Stomach (tissue), 9 donors: ENCODE results near the gene ESR2. TPM values are rescaled to one million over a fixed set of nuclear protein-coding genes. Genes with fewer than 3 reads are reported as not detected.

ENCODE experiments used
- DNase-seq, 2 donors: peaks; one replicate each; pipeline versions ENCODE4 v3.0.0 to v3.0.0-alpha.2; 2013 to 2019
- H3K27ac ChIP-seq, 5 donors: fragments of 200-600 bp in 4 of 5; sonication (generic) in 4 of 5; one replicate each; pipeline ENCODE4 v1.5.1; 2013 to 2019; ENCODE audit warnings: mild to moderate bottlenecking in 1 of 5, moderate library complexity in 1 of 5
- H3K27me3 ChIP-seq, 3 donors: fragments of 200-600 bp; sonication (generic); one replicate each; pipeline ENCODE4 v1.5.1; 2017 to 2019; ENCODE audit warnings: mixed run types in 1 of 3
- H3K36me3 ChIP-seq, 4 donors: fragments of 200-600 bp; sonication (generic); 1 replicate in 3 of 4; 2 replicates in 1 of 4; pipeline ENCODE4 v1.5.1; 2016 to 2019
- H3K4me1 ChIP-seq, 4 donors: fragments of 200-600 bp; sonication (generic); one replicate each; pipeline ENCODE4 v1.5.1; 2016 to 2019
- H3K4me3 ChIP-seq, 4 donors: fragments of 200-600 bp; sonication (generic) in 3 of 4; one replicate each; pipeline ENCODE4 v1.5.1; 2016 to 2019; ENCODE audit warnings: mild to moderate bottlenecking in 1 of 4
- H3K9me3 ChIP-seq, 4 donors: fragments of 200-600 bp; sonication (generic); one replicate each; pipeline ENCODE4 v1.5.1; 2016 to 2019
- EP300 ChIP-seq: sonication (generic); formaldehyde crosslinking; IDR thresholded peaks from one replicate; pipeline ENCODE4 v1.6.1; 2017; ENCODE audit warnings: antibody characterized with exemption
- POLR2A ChIP-seq, 4 donors: fragments of 450-650 bp; IDR thresholded peaks; one replicate each; pipeline ENCODE4 v1.6.1; 2016; ENCODE audit warnings: antibody characterized with exemption in 4 of 4, control low read depth in 2 of 4, mild to moderate bottlenecking in 1 of 4, moderate library complexity in 1 of 4
- POLR2AphosphoS5 ChIP-seq, 3 donors: sonication (generic); formaldehyde crosslinking; IDR thresholded peaks; one replicate each; pipeline ENCODE4 v1.6.1; 2016; ENCODE audit warnings: antibody characterized with exemption in 3 of 3
- WGBS, 5 donors: extraction: QIAGEN DNeasy Blood & Tissue Kit in 3 of 5; methylation state at CpG; one replicate each; pipeline versions ENCODE4 v1.1.5 to v1.1.7; 2013 to 2018; 5-methylcytosine and 5-hydroxymethylcytosine counted together
- intact Hi-C: fragments of 100-400 bp; cut with DNase I; formaldehyde crosslinking; loops from one replicate; pipeline ENCODE4 v1.15.1; 2023; ENCODE audit warnings: low total_unique reads
- polyA plus RNA-seq, 3 donors: library from polyadenylated mRNA; stranded (reverse); fragments of 200-250 nt; gene quantifications; one replicate each; pipeline ENCODE4 v1.2.3, GENCODE V29; 2013
- total RNA-seq, 5 donors: library from RNA; depleted of rRNA; stranded (reverse); fragments of >200 nt; gene quantifications; one replicate each; pipeline versions ENCODE4 v1.1.0 to v1.2.3, GENCODE V29; 2014 to 2016
- TF ChIP-seq, protein P1 (sequence below), 7 experiments: fragments of 450-650 bp in 4 of 7; fragments of 200-600 bp in 3 of 7; sonication (generic) in 3 of 7; IDR thresholded peaks; one replicate each; pipeline ENCODE4 v1.5.1; 2016 to 2019; ENCODE audit warnings: antibody characterized with exemption in 7 of 7, control low read depth in 2 of 7, mild to moderate bottlenecking in 1 of 7
- donor health status: healthy with polysubstance abuse.
- donor health status: Bipolar disorder and iron deficiency.
- donor health status: healthy.

The ESR2 gene
- total and polyA plus RNA-seq, 8 donors: 0.08 to 1.3 (median 0.58) TPM; not detected in 5

DNA sequence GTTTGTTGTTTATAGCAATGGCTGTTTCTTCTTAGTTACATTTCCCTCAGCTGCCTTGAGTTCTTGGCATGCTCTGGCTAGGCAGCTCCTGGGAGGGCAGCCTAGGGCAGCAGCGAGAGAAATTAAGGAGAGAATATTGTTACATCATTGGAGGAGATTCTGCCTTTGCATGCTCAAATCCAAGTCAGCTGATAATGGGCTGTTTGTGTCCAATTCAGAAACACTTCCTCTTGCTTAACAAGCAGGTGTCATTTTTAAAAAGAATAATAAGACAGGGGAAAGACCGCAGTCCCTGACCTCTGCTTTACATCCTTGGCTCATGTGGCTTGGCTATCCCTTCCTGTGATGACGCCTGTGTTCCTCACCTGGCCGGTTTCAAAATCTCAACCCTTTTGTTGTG lies 76.9 kb downstream of the ESR2 start:
- no peak overlapping the region for H3K4me3 ChIP-seq

DNA sequence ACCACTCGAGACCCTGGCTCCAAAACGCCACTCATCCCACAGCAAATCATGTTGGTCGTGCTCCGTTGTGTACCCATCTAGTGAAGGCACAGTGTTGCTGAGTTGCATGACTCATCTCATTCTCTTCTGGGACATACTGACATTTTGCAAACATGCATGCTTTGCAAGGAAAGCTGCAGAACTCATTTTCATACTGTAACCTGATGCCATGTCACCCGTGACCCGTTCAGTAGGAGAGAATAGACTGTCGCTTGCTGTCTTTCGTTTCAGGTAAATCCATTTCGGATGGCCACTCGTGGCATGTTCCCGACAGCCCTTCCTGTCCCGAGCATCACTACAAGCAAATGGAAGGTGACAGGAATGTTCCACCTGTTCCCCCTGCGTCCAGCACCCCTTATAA lies 78.2 kb downstream of the ESR2 start:
- DNase-seq: no peak
- no peaks in the 10 kb centered on the region for H3K27me3 ChIP-seq
- H3K36me3 ChIP-seq: peaks cover 51 to 97% (median 94%) of the 10 kb centered on the region in 4 donors
- H3K9me3 ChIP-seq: no peaks in the 10 kb centered on the region
- H3K4me1 ChIP-seq: peaks cover 20 to 43% (median 31%) of the 10 kb centered on the region in 4 donors
- TF ChIP-seq, protein P1, sequence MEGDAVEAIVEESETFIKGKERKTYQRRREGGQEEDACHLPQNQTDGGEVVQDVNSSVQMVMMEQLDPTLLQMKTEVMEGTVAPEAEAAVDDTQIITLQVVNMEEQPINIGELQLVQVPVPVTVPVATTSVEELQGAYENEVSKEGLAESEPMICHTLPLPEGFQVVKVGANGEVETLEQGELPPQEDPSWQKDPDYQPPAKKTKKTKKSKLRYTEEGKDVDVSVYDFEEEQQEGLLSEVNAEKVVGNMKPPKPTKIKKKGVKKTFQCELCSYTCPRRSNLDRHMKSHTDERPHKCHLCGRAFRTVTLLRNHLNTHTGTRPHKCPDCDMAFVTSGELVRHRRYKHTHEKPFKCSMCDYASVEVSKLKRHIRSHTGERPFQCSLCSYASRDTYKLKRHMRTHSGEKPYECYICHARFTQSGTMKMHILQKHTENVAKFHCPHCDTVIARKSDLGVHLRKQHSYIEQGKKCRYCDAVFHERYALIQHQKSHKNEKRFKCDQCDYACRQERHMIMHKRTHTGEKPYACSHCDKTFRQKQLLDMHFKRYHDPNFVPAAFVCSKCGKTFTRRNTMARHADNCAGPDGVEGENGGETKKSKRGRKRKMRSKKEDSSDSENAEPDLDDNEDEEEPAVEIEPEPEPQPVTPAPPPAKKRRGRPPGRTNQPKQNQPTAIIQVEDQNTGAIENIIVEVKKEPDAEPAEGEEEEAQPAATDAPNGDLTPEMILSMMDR (IDR thresholded peaks at IDR 0.05): no peak
- TF ChIP-seq POLR2AphosphoS5 (IDR thresholded peaks at IDR 0.05) (no peak), EP300 (no peak), POLR2A (IDR thresholded peaks at IDR 0.05) (no peak)
- intact Hi-C loops: no loop called here
- H3K4me3 ChIP-seq: no peak overlapping the region
- 92 to 97% (median 96%) methylated on average over 13 of the region's 13 CpGs for whole genome bisulfite sequencing, 5 donors
- H3K27ac ChIP-seq: no peak overlapping the region

More for the DNA sequence above, 76.9 kb downstream of the ESR2 start:
- Histone ChIP-seq H3K27me3 (no peaks in the 10 kb centered on the region), H3K4me1 (peaks cover 20 to 54% (median 38%) of the 10 kb centered on the region in 4 donors), H3K36me3 (peaks cover 56 to 97% (median 94%) of the 10 kb centered on the region in 4 donors), H3K27ac (no peak overlapping the region), H3K9me3 (no peaks in the 10 kb centered on the region)
- intact Hi-C loops: no loop called here
- WGBS, 5 donors: 60 to 82% (median 73%) methylated on average over 4 of the region's 4 CpGs
- TF ChIP-seq POLR2AphosphoS5 (IDR thresholded peaks at IDR 0.05) (no peak), EP300 (no peak), POLR2A (IDR thresholded peaks at IDR 0.05) (no peak)
- TF ChIP-seq, protein P1 (IDR thresholded peaks at IDR 0.05): no peak
- DNase-seq: no peak

DNA sequence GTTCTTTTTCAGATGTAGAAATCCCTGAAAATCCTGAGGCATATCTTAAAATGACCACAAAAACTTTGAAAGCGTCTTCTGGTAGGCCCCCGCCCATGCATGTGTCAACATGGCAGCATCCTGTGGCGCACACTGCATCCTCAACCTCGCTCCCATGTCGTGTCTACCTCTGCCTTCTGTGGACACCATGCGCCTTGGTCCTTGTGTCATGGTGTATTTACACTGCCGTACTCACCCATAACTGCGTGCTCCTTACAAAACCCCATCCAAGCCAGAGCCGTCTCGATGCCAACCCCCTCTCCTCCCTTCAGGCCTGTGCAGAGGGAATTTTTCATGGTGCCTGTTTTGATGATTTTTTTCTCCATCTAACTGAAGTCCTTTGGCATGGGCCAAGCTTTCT lies 78.9 kb downstream of the ESR2 start:
- H3K36me3 ChIP-seq: peaks cover 44 to 97% (median 94%) of the 10 kb centered on the region in 4 donors
- 93 to 98% (median 96%) methylated on average over 10 of the region's 10 CpGs for WGBS, 5 donors

GRCh38 chr14:64213853-64214570 lies 80.2 kb downstream of the ESR2 start:
- H3K4me1 ChIP-seq: peaks cover 20 to 48% (median 32%) of the 10 kb centered on the region in 4 donors

More for the DNA sequence above, 78.9 kb downstream of the ESR2 start:
- peaks cover 20 to 36% (median 28%) of the 10 kb centered on the region in 4 donors for H3K4me1 ChIP-seq
- H3K27me3 ChIP-seq: no peaks in the 10 kb centered on the region
- H3K4me3 ChIP-seq: no peak overlapping the region
- H3K27ac ChIP-seq: no peak overlapping the region
- H3K9me3 ChIP-seq: no peaks in the 10 kb centered on the region
- TF ChIP-seq, protein P1 (IDR thresholded peaks at IDR 0.05): no peak
- TF ChIP-seq POLR2A (IDR thresholded peaks at IDR 0.05) (no peak), POLR2AphosphoS5 (IDR thresholded peaks at IDR 0.05) (no peak), EP300 (no peak)
- no peak for DNase-seq
- intact Hi-C loops: no loop called here

More at GRCh38 chr14:64213853-64214570, 80.2 kb downstream of the ESR2 start:
- H3K4me3 ChIP-seq: peak overlapping the region in 1 of 4 donors; percentile 20
- no peaks in the 10 kb centered on the region for H3K9me3 ChIP-seq
- H3K27me3 ChIP-seq: no peaks in the 10 kb centered on the region
- intact Hi-C loops: no loop called here
- H3K36me3 ChIP-seq: peaks cover 45 to 97% (median 94%) of the 10 kb centered on the region in 4 donors
- TF ChIP-seq, protein P1 (IDR thresholded peaks at IDR 0.05): no peak
- TF ChIP-seq EP300: no peak
- no peak for TF ChIP-seq POLR2AphosphoS5 (IDR thresholded peaks at IDR 0.05)
- no peak for TF ChIP-seq POLR2A (IDR thresholded peaks at IDR 0.05)
- peak overlapping the region; percentile 50 to 81 (median 63) for H3K27ac ChIP-seq
- no peak for DNase-seq
- 56 to 84% (median 64%) methylated on average over 15 of the region's 15 CpGs for WGBS, 5 donors
